GM10266 (cell line): ENCODE data around the gene EFNA1.
"Not testable (repeated sequence)": the region's sequence is repeated elsewhere in the genome, so short reads cannot be mapped to it uniquely, and the experiment has no call there.

Source experiments
- DNase-seq: peaks from one replicate; pipeline ENCODE4 v3.0.0; 2012; ENCODE audit errors: extremely low spot score
- CTCF ChIP-seq: IDR thresholded peaks from 2 replicates; pipeline ENCODE4 v1.5.1; 2012; ENCODE audit warnings: mild to moderate bottlenecking, low read depth; ENCODE audit not compliant: control insufficient read depth, insufficient read depth; ENCODE audit errors: missing control alignments

Gene EFNA1

GRCh38 chr1:155137154-155137949, 9.7 kb downstream of the EFNA1 start:
- no peak for DNase-seq
- no peak for TF ChIP-seq CTCF

DNA sequence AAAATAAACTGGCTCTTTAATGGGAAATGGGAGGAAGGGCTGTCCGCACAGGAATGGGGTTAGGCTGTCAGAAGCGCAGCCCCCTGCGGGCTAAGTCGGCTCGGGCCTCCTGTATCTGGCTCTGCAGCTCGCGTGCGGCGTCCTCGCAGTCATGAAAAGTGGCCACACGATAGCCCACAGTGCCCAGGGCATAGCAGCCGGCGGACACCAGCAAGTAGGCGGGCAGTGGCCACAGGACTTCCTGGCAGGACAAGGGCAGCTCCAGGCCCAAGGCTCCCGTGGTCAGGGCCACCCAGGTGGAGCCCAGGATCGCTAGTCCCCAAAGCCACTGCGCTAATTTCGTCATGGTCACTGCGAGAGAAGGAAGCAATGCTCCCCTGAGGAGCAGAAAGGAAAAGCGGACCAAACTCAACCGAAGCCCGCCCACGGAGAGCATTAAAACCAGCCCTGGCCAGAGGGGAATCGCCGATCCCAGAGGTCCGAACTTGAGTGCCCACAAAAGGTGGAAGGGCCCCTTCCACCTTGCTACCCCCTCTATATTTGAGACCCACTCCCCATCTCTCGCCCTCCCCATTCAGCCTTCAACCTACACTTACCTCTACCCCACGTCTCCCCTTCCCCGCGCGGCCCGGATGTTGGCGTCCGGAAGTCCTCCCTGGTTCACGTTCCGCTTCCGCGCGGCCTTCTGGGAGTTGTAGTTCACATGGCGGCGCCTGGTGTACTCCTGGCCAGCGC, 12.4 kb downstream of the EFNA1 start, which contains the start of gene DPM3:
Gene DPM3 (minus strand): TSS at position 637 of the 735 bp plus-strand sequence. CDS start 291 bp downstream, at position 346.
- no peak for TF ChIP-seq CTCF

GRCh38 chr1:155140630-155140953, 12.9 kb downstream of the EFNA1 start:
- TF ChIP-seq CTCF: no peak
- no peak for DNase-seq

More for the DNA sequence above, 12.4 kb downstream of the EFNA1 start, which contains the start of gene DPM3:
- DNase-seq: peak; percentile 89

DNA sequence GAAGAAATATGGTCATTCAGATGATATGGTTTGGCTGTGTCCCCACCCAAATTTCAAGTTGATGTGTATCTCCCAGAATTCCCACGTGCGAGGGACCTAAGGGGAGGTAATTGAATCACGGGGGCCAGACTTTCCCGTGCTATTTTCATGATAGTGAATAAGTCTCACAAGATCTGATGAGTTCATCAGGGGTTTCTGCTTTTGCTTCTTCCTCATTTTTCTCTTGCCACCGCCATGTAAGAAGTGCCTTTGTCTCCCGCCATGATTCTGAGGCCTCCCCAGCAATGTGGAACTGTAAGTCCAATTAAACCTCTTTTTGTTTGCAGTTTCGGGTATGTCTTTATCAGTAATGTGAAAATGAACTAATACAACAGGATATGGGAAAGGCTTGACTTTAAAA, 14.1 kb downstream of the EFNA1 start:
- DNase-seq: no peak
- TF ChIP-seq CTCF: no peak

- no peak for DNase-seq
- no peak for TF ChIP-seq CTCF
Observed at GRCh38 chr1:155145491-155145890, 17.8 kb downstream of the EFNA1 start.

- DNase-seq: not testable (repeated sequence)
Observed at GRCh38 chr1:155155996-155156643, 28.4 kb downstream of the EFNA1 start.

DNA sequence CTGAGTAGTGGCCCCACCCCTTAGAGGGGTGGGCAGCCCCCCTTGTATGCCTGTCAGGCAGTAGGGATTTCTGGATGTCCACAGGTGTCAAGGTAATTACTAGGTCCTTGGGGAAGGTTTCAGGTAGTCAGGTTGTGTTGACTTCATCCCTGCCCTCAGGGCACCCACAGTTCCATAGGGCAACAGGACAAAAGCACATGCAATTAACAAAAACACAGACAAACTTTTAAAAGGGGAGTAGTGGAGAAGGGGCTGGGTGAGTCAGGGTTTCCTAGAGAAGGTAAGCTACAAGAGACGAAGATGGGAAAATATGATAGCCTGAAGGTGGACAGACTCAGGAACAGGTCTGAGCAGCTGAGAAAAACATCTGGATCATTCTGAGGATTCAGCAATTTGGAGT, 31.3 kb downstream of the EFNA1 start:
- no peak for DNase-seq

More for the DNA sequence above, 31.3 kb downstream of the EFNA1 start:
- TF ChIP-seq CTCF: no peak
